ENCODE results near the gene PCDHGA10. TPM values are rescaled to one million over a fixed set of nuclear protein-coding genes. Genes with fewer than 3 reads are reported as not detected.
"Not testable (repeated sequence)": the region's sequence is repeated elsewhere in the genome, so short reads cannot be mapped to it uniquely, and the experiment has no call there.

PCDHGA10 gene
- total and polyA plus RNA-seq, 7 donors: 0.27 to 3.9 (median 0.86) TPM

- intact Hi-C loops (cut with DNase I): no loop called here
- DNase-seq (no peak), ATAC-seq (peak in 3 of 4 donors; percentile 49 to 77 (median 72))
- Histone ChIP-seq H3K27ac (no peak within 1 kb of the TSS), H3K4me1 (no peaks in the 10 kb centered on the region), H3K9me3 (no peaks in the 10 kb centered on the region), H3K27me3 (ENCODE audit: insufficient read depth in 3 of 3, low read length in 2 of 3) (peaks cover 0 to 28% (median 2%) of the 10 kb centered on the region in 3 donors), H3K36me3 (ENCODE audit: insufficient read depth in 1 of 2, low read depth in 1 of 2) (no peaks in the 10 kb centered on the region), H3K4me3 (peak within 1 kb of the TSS; percentile 58)
- peak; percentile 35 for TF ChIP-seq CTCF (IDR thresholded peaks at IDR 0.05)
- WGBS, 3 donors: 18 to 22% (median 20%) methylated on average over 37 of the region's 37 CpGs
These were observed 30.1 kb upstream of the PCDHGA10 start, which contains the start of gene PCDHGA7 for GRCh38 chr5:141382469-141383294. Gene PCDHGA7 (plus strand): TSS chr5:141382742. CDS start chr5:141382900, 158 bp downstream.

GRCh38 chr5:141383345-141383744, 29.4 kb upstream of the PCDHGA10 start:
- no peak for TF ChIP-seq CTCF (IDR thresholded peaks at IDR 0.05)
- Histone ChIP-seq H3K27ac (no peak overlapping the region), H3K27me3 (ENCODE audit: insufficient read depth in 3 of 3, low read length in 2 of 3) (peaks cover 0 to 29% (median 2%) of the 10 kb centered on the region in 3 donors), H3K4me3 (peak overlapping the region; percentile 58), H3K36me3 (ENCODE audit: insufficient read depth in 1 of 2, low read depth in 1 of 2) (no peaks in the 10 kb centered on the region), H3K9me3 (no peaks in the 10 kb centered on the region), H3K4me1 (no peaks in the 10 kb centered on the region)
- WGBS, 3 donors: 38 to 47% (median 45%) methylated on average over 21 of the region's 21 CpGs
- ATAC-seq (no peak), DNase-seq (no peak)
- intact Hi-C loops (cut with DNase I): no loop called here

DNA sequence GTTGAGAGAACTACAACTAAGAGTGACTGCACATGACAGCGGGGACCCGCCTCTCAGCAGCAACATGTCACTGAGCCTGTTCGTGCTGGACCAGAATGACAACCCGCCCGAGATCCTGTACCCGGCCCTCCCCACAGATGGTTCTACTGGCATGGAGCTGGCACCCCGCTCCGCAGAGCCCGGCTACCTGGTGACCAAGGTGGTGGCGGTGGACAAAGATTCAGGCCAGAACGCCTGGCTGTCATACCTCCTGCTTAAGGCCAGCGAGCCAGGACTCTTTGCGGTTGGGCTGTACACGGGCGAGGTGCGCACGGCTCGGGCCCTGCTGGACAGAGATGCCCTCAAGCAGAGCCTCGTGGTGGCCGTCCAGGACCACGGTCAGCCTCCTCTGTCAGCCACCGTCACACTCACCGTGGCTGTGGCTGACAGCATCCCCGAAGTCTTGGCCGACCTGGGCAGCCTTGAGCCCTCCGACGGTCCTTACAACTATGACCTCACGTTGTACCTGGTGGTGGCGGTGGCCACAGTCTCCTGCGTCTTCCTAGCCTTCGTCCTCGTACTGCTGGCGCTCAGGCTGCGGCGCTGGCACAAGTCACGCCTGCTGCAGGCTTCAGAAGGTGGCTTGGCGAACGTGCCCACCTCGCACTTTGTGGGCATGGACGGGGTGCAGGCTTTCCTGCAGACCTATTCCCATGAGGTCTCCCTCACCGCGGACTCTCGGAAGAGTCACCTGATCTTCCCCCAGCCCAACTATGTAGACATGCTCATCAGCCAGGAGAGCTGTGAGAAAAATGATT, 28.1 kb upstream of the PCDHGA10 start:
- intact Hi-C loops (cut with DNase I): no loop called here
- H3K27me3 ChIP-seq (ENCODE audit: insufficient read depth in 3 of 3, low read length in 2 of 3): peaks cover 0 to 38% (median 7%) of the 10 kb centered on the region in 3 donors
- DNase-seq: no peak
- no peaks in the 10 kb centered on the region for H3K4me1 ChIP-seq
- no peak overlapping the region for H3K4me3 ChIP-seq
- ATAC-seq: no peak
- H3K27ac ChIP-seq: no peak overlapping the region
- 49 to 63% (median 49%) methylated on average over 41 to 43 of the region's 43 CpGs for WGBS, 3 donors
- no peaks in the 10 kb centered on the region for H3K9me3 ChIP-seq
- TF ChIP-seq CTCF (IDR thresholded peaks at IDR 0.05): no peak
- no peaks in the 10 kb centered on the region for H3K36me3 ChIP-seq (ENCODE audit: insufficient read depth in 1 of 2, low read depth in 1 of 2)

DNA sequence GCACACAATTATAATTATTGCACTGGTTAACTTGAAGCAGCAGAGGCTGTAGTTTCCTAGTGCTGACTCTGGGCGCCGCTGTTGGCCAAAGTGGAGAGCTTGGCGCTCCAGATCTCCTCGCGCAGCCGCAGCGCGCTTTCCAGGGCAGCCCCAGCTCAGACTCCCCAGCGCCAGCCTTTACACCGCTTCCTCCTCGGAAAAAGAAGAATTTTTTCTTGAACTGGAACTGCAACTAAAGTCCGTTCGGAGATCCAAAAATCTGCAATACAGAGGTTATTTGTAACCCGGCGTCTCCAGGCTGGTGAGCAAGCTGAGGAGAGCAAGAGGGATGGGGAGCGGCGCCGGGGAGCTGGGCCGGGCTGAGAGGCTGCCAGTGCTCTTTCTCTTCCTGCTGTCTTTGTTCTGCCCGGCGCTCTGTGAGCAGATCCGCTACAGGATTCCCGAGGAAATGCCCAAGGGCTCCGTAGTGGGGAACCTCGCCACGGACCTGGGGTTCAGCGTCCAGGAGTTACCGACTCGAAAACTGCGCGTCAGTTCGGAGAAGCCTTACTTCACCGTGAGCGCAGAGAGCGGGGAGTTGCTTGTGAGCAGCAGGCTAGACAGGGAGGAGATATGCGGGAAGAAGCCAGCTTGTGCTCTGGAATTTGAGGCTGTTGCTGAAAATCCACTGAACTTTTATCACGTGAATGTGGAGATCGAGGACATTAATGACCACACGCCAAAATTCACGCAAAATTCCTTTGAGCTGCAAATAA, 25.1 kb upstream of the PCDHGA10 start, which contains the start of gene PCDHGB4:
Gene PCDHGB4 (plus strand): TSS at position 142 of the 755 bp plus-strand sequence. CDS start 187 bp downstream, at position 329.
- Histone ChIP-seq H3K4me3 (peak within 1 kb of the TSS; percentile 55), H3K27me3 (ENCODE audit: insufficient read depth in 3 of 3, low read length in 2 of 3) (peaks cover 0 to 40% (median 12%) of the 10 kb centered on the region in 3 donors)
- peak; percentile 40 to 73 for DNase-seq
- intact Hi-C loops (cut with DNase I); H3K36me3 ChIP-seq (ENCODE audit: insufficient read depth in 1 of 2, low read depth in 1 of 2); H3K9me3 ChIP-seq; H3K4me1 ChIP-seq; H3K27ac ChIP-seq: not testable (repeated sequence)
- peak; percentile 86 to 94 (median 90) for ATAC-seq
- 6 to 13% (median 12%) methylated on average over 20 to 21 of the region's 40 CpGs for WGBS, 3 donors
- TF ChIP-seq CTCF (IDR thresholded peaks at IDR 0.05): peak; percentile 54
